Activated CD8-positive, alpha-beta T cell treated with anti-CD3 and anti-CD28 coated beads, Interleukin-2, amount 10 ng/mL, durations not matched to agents 7 days and 5 days (primary cell): ENCODE results near the gene CTNNA3. TPM values are rescaled to one million over a fixed set of nuclear protein-coding genes. Genes with fewer than 3 reads are reported as not detected.

Source experiments
- ATAC-seq: fragments of 150-1000 bp; cut with Tn5 transposase; one replicate; pipeline ENCODE4 v1.10.0; 2021; ENCODE audit warnings: moderate library complexity
- CTCF ChIA-PET: fragments of 350-600 bp; sonication (Branson Sonifier 250); formaldehyde crosslinking; loops from one replicate; lab custom pipeline; 2021; ENCODE audit warnings: antibody characterized with exemption; lab: Charles Lee
- POLR2A ChIA-PET: fragments of 350-600 bp; sonication (Branson Sonifier 250); formaldehyde crosslinking; loops from one replicate; lab custom pipeline; 2021; ENCODE audit warnings: antibody characterized with exemption; lab: Charles Lee
- DNase-seq: peaks from one replicate; pipeline ENCODE4 v3.0.0-alpha.2; 2020
- H3K27ac Mint-ChIP-seq: one replicate; pipeline ENCODE4 v1.8.0; 2021; ENCODE audit warnings: mild to moderate bottlenecking, mixed read lengths
- H3K27me3 Mint-ChIP-seq: one replicate; pipeline ENCODE4 v1.8.0; 2021; ENCODE audit warnings: low read depth, mixed read lengths
- H3K36me3 Mint-ChIP-seq: one replicate; pipeline ENCODE4 v1.8.0; 2021; ENCODE audit warnings: low read depth, mixed read lengths
- H3K4me1 Mint-ChIP-seq: one replicate; pipeline ENCODE4 v1.8.0; 2021; ENCODE audit warnings: low read depth, mixed read lengths
- H3K4me3 Mint-ChIP-seq: one replicate; pipeline ENCODE4 v1.8.0; 2021; ENCODE audit warnings: mild to moderate bottlenecking, mixed read lengths
- H3K9me3 Mint-ChIP-seq: one replicate; pipeline ENCODE4 v1.8.0; 2022; ENCODE audit warnings: mixed read lengths; ENCODE audit not compliant: insufficient read depth
- total RNA-seq, 2 experiments: library from RNA; stranded (reverse); gene quantifications; one replicate each; pipeline ENCODE4 v1.2.3, GENCODE V29; 2021

CTNNA3 gene
- total RNA-seq, 2 experiments from 2014 or later: 1.3 to 2.6 TPM

GRCh38 chr10:66467042-66467441 lies 1229.0 kb downstream of the CTNNA3 start:
- H3K27ac Mint-ChIP-seq: no peak overlapping the region
- H3K4me3 Mint-ChIP-seq: no peak overlapping the region
- ATAC-seq (no peak), DNase-seq (no peak)
- ChIA-PET CTCF (no interaction called here), POLR2A (no interaction called here)
- no peaks in the 10 kb centered on the region for H3K36me3 Mint-ChIP-seq
- peaks cover 10% of the 10 kb centered on the region for H3K9me3 Mint-ChIP-seq
- H3K27me3 Mint-ChIP-seq: no peaks in the 10 kb centered on the region
- no peaks in the 10 kb centered on the region for H3K4me1 Mint-ChIP-seq

DNA sequence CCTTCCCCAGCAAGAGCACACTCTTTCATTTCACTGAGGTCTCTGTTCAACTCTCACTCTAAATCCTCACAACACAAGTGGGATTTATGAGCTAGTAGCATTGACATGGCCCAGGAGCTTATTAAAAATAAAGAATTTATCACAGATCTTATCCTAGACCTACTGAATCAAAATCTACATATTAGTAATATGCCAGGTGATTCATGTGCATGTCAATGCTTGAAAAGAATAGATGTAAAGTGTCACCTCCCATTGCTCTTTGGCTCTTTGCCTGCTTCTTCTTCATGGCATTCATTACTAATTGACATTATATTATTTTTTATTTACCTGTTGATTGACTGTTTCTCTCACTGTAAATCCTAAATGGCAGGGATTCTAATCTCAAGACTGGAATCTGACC lies 1229.4 kb downstream of the CTNNA3 start:
- ATAC-seq (no peak), DNase-seq (no peak)
- Mint-ChIP-seq H3K27ac (no peak overlapping the region), H3K9me3 (peaks cover 10% of the 10 kb centered on the region), H3K27me3 (no peaks in the 10 kb centered on the region), H3K36me3 (no peaks in the 10 kb centered on the region), H3K4me1 (no peaks in the 10 kb centered on the region), H3K4me3 (no peak overlapping the region)
- CTCF ChIA-PET: no interaction called here
- POLR2A ChIA-PET: no interaction called here

- Mint-ChIP-seq H3K9me3 (peaks cover 10% of the 10 kb centered on the region), H3K4me3 (no peak overlapping the region), H3K27me3 (no peaks in the 10 kb centered on the region), H3K36me3 (no peaks in the 10 kb centered on the region), H3K27ac (no peak overlapping the region), H3K4me1 (no peaks in the 10 kb centered on the region)
- ChIA-PET POLR2A (no interaction called here), CTCF (no interaction called here)
- DNase-seq: no peak
- ATAC-seq: no peak
Observed at GRCh38 chr10:66463611-66464010, 1232.4 kb downstream of the CTNNA3 start.

GRCh38 chr10:66457629-66458028 lies 1238.4 kb downstream of the CTNNA3 start:
- Mint-ChIP-seq H3K27ac (no peak overlapping the region), H3K4me1 (no peaks in the 10 kb centered on the region), H3K9me3 (no peaks in the 10 kb centered on the region), H3K4me3 (no peak overlapping the region), H3K27me3 (no peaks in the 10 kb centered on the region), H3K36me3 (no peaks in the 10 kb centered on the region)
- POLR2A ChIA-PET: no interaction called here
- ATAC-seq (no peak), DNase-seq (no peak)
- CTCF ChIA-PET: no interaction called here

DNA sequence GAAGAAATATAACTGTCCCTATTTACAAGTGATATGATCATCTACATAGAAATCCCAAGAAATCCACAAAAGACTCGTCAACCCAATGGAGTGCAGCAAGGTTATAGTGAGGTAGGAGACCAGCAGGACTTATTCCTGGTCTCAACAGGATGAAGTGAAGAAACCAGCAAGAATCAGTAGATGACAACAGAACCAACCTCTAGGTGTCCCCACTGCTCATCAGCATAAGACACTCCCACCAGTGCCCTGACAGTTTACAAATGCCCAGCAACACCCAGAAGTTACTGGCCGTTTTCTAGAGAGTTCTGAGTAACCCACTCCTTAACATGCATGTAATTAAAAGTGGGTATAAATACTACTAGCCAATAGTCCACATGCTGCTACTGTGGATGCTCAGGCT lies 1240.7 kb downstream of the CTNNA3 start:
- no peaks in the 10 kb centered on the region for H3K4me1 Mint-ChIP-seq
- ATAC-seq: no peak
- H3K27ac Mint-ChIP-seq: no peak overlapping the region
- H3K9me3 Mint-ChIP-seq: peaks cover 8% of the 10 kb centered on the region
- no peaks in the 10 kb centered on the region for H3K27me3 Mint-ChIP-seq
- DNase-seq: no peak
- H3K4me3 Mint-ChIP-seq: no peak overlapping the region
- POLR2A ChIA-PET: no interaction called here
- no peaks in the 10 kb centered on the region for H3K36me3 Mint-ChIP-seq
- CTCF ChIA-PET: no interaction called here

GRCh38 chr10:66440568-66440967 lies 1255.4 kb downstream of the CTNNA3 start:
- Mint-ChIP-seq H3K36me3 (no peaks in the 10 kb centered on the region), H3K9me3 (peaks cover 8% of the 10 kb centered on the region), H3K4me3 (no peak overlapping the region), H3K27ac (no peak overlapping the region), H3K4me1 (no peaks in the 10 kb centered on the region), H3K27me3 (no peaks in the 10 kb centered on the region)
- ChIA-PET CTCF (no interaction called here), POLR2A (no interaction called here)
- ATAC-seq (no peak), DNase-seq (no peak)

DNA sequence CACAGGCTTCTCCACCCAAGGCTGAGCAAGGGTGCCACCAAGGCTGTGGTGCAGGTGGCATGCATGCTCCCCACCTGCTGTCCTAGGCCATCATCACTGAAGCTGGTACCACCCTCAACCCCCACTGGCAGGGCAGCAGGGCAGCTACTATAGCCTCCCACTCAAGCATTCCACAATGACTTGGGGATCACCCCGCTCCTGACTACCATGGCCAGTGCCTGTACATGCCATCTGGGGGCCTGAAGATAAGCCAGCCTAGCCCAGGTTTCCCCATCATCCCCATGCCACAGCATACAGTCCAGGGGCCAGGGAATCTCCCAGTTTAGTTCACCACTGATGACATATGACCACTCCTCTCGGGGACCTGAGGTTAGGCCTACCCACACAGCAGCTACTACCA lies 1281.1 kb downstream of the CTNNA3 start:
- ATAC-seq (no peak), DNase-seq (no peak)
- Mint-ChIP-seq H3K36me3 (no peaks in the 10 kb centered on the region), H3K4me3 (no peak overlapping the region), H3K9me3 (peaks cover 11% of the 10 kb centered on the region), H3K27me3 (no peaks in the 10 kb centered on the region), H3K27ac (no peak overlapping the region), H3K4me1 (no peaks in the 10 kb centered on the region)
- CTCF ChIA-PET: no interaction called here
- POLR2A ChIA-PET: no interaction called here

DNA sequence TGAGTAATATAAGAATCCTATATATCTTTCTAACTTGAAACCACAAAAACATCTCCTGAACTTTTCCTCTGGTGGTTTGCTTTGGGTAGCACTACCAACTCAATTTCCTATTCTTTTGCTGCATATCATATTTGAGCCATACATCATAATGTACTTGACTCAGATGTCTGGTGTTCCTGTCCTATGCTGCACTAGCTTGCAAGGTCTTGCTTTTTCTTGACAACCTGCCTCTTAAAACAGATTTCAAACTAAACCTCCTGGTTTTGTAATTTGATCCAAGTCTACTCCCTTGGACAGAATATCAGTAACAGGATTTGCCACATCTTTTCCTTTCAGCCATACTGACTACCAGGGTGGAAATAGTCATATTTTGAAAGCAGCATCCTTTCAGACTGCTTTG lies 1290.4 kb downstream of the CTNNA3 start:
- ChIA-PET POLR2A (no interaction called here), CTCF (no interaction called here)
- Mint-ChIP-seq H3K27me3 (no peaks in the 10 kb centered on the region), H3K4me1 (no peaks in the 10 kb centered on the region), H3K9me3 (peaks cover 11% of the 10 kb centered on the region), H3K36me3 (no peaks in the 10 kb centered on the region), H3K4me3 (no peak overlapping the region), H3K27ac (no peak overlapping the region)
- ATAC-seq: no peak
- no peak for DNase-seq

GRCh38 chr10:66398669-66399068 lies 1297.3 kb downstream of the CTNNA3 start:
- CTCF ChIA-PET: no interaction called here
- H3K4me3 Mint-ChIP-seq: no peak overlapping the region
- POLR2A ChIA-PET: no interaction called here
- DNase-seq (no peak), ATAC-seq (no peak)
- no peak overlapping the region for H3K27ac Mint-ChIP-seq
- no peaks in the 10 kb centered on the region for H3K4me1 Mint-ChIP-seq
- no peaks in the 10 kb centered on the region for H3K36me3 Mint-ChIP-seq
- peaks cover 10% of the 10 kb centered on the region for H3K9me3 Mint-ChIP-seq
- H3K27me3 Mint-ChIP-seq: no peaks in the 10 kb centered on the region

DNA sequence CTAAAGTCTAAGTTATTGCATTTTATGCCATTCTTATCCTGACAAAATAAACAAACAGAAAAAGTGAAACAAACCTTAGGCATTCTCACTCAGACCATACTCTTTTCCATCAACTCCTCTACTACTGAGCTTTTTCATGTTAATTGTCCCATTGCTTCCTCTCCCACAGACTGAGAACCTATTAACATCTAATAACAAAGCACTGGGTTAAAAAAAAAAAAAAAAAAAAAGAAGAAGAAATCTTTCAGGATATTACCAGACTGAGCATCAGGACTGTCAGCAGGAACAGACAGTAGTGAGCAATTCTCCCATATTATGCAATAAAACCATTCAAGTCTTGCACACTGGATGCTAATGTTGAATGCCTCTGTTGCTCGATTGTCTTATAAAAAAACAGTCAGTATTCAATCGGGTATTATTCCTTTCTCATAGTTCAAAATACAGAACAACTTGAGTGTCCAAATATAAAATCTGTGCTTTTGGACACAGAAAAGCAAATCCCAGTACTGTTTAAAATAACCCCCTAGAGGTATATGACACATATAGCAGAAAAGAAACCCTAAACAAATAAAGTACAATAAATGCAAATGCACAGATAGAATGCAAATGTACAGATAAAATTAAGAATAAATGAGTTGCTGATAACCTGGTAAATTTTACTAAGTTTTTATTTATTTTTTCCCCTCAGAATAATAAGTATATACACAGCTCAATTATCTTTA lies 1301.5 kb downstream of the CTNNA3 start:
- ATAC-seq (no peak), DNase-seq (no peak)
- H3K27ac Mint-ChIP-seq: no peak overlapping the region
- ChIA-PET POLR2A (no interaction called here), CTCF (no interaction called here)
- no peaks in the 10 kb centered on the region for H3K4me1 Mint-ChIP-seq
- no peaks in the 10 kb centered on the region for H3K36me3 Mint-ChIP-seq
- H3K4me3 Mint-ChIP-seq: no peak overlapping the region
- H3K9me3 Mint-ChIP-seq: peaks cover 5% of the 10 kb centered on the region
- H3K27me3 Mint-ChIP-seq: no peaks in the 10 kb centered on the region

DNA sequence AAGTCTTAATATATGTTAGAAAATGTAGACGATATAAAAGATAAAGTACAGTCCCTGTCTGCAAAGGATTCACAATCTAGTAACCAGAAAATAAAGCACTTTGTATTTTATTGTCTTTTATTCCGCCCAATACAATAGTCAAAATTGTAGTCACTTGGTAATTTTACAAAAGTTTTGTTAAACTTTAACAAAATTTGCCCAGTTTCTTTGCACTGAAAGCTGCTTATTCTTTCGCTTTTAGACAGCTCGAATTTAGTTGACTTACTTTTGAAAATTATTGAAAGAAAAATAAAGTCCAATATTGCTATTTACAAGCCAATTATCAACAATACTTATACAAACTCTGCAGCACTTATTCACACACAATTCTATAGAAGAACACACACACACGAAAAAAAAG lies 1305.1 kb downstream of the CTNNA3 start:
- ATAC-seq (no peak), DNase-seq (no peak)
- H3K4me1 Mint-ChIP-seq: no peaks in the 10 kb centered on the region
- ChIA-PET POLR2A (no interaction called here), CTCF (no interaction called here)
- no peaks in the 10 kb centered on the region for H3K36me3 Mint-ChIP-seq
- no peak overlapping the region for H3K27ac Mint-ChIP-seq
- no peak overlapping the region for H3K4me3 Mint-ChIP-seq
- H3K27me3 Mint-ChIP-seq: no peaks in the 10 kb centered on the region
- H3K9me3 Mint-ChIP-seq: peaks cover 5% of the 10 kb centered on the region

- Mint-ChIP-seq H3K4me3 (no peak overlapping the region), H3K36me3 (no peaks in the 10 kb centered on the region), H3K9me3 (peaks cover 4% of the 10 kb centered on the region), H3K27ac (no peak overlapping the region), H3K27me3 (no peaks in the 10 kb centered on the region), H3K4me1 (no peaks in the 10 kb centered on the region)
- ATAC-seq (no peak), DNase-seq (no peak)
- CTCF ChIA-PET: no interaction called here
- POLR2A ChIA-PET: no interaction called here
Observed at GRCh38 chr10:66381045-66381444, 1315.0 kb downstream of the CTNNA3 start.
